Measurements from ENCODE around the gene CERS6. TPM values are rescaled to one million over a fixed set of nuclear protein-coding genes. Genes with fewer than 3 reads are reported as not detected.

CERS6 gene
- total RNA-seq, 4 donors from 2014 or later = 35.7 to 60.6 (median 39.2) TPM

DNA sequence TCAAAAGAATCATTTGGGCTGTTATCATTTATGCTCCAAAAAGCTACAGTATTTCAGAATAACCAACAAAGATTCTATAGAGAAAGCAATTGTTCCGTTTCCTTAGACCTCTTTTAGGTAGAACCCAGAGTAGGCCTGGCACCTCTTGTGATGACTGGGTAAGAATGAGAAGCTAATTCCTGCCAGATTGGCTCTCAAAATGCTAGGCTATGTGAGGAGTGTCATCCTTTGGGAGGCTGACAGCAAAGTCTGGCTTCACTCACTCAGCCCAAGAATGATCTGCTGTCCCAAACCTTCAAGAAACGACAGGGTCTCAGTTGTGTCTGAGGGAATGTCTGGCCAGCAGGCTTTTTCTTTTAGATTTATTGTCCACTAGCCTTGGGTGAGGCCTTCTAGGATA is 4.5 kb downstream of the CERS6 start:
- H3K27ac ChIP-seq = no peak overlapping the region
- peaks cover 4 to 12% of the 10 kb centered on the region in 2 donors for H3K4me1 ChIP-seq
- intact Hi-C loops (cut with DNase I) = no loop called here
- TF ChIP-seq POLR2A (IDR thresholded peaks at IDR 0.05) = no peak
- no peaks in the 10 kb centered on the region for H3K36me3 ChIP-seq
- no peaks in the 10 kb centered on the region for H3K9me3 ChIP-seq
- 71 to 73% methylated on average over 2 of the region's 2 CpGs for WGBS, 2 donors
- H3K4me3 ChIP-seq (replicated peaks in 1 of 3) = no peak overlapping the region
- no peak for DNase-seq
- no peaks in the 10 kb centered on the region for H3K27me3 ChIP-seq

- intact Hi-C loops (cut with DNase I) = no loop called here
Observed at GRCh38 chr2:168461178-168461941, 5.3 kb downstream of the CERS6 start.

GRCh38 chr2:168461942-168462331 is 5.9 kb downstream of the CERS6 start:
- no peaks in the 10 kb centered on the region for H3K9me3 ChIP-seq
- DNase-seq = no peak
- peaks cover 15 to 25% of the 10 kb centered on the region in 2 donors for H3K4me1 ChIP-seq
- no peak overlapping the region for H3K4me3 ChIP-seq (replicated peaks in 1 of 3)
- no peaks in the 10 kb centered on the region for H3K36me3 ChIP-seq
- H3K27me3 ChIP-seq = no peaks in the 10 kb centered on the region
- H3K27ac ChIP-seq = no peak overlapping the region
- TF ChIP-seq POLR2A (IDR thresholded peaks at IDR 0.05) (no peak), CTCF (IDR thresholded peaks at IDR 0.05) (no peak)
- WGBS, 2 donors = 95% methylated on average over 2 of the region's 2 CpGs
- intact Hi-C loops (cut with DNase I) = no loop called here

More at GRCh38 chr2:168461178-168461941, 5.3 kb downstream of the CERS6 start:
- Histone ChIP-seq H3K27ac (no peak overlapping the region), H3K27me3 (no peaks in the 10 kb centered on the region), H3K4me3 (replicated peaks in 1 of 3) (no peak overlapping the region), H3K4me1 (peaks cover 10 to 19% of the 10 kb centered on the region in 2 donors), H3K9me3 (no peaks in the 10 kb centered on the region), H3K36me3 (no peaks in the 10 kb centered on the region)
- TF ChIP-seq CTCF (IDR thresholded peaks at IDR 0.05) (no peak), POLR2A (IDR thresholded peaks at IDR 0.05) (no peak)
- DNase-seq = no peak
- 89 to 100% methylated on average over 2 of the region's 2 CpGs for WGBS, 2 donors

DNA sequence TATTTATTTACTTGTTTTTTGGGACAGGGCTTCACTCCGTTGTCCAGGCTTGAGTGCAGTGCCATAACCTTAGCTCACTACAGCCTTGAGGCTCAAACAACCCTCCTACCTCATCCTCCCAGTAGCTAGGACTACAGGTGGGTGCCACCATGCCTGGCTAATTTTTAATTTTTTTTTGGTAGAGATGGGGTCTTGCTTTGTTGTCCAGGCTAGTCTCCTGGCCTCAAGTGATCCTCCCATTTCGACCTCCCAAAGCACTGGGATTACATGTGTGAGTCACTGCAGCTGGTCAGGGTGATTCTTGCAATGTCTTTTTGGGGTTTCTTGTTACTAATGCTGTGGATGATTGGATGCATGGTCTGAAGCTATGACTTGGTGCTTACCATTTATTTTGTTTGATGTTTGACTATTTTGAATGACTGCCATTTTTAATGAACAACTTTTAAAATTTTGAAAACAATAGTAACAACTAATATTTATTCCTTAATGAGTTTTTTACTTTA is 6.5 kb downstream of the CERS6 start:
- peaks cover 20 to 28% of the 10 kb centered on the region in 2 donors for H3K4me1 ChIP-seq
- TF ChIP-seq POLR2A (IDR thresholded peaks at IDR 0.05) (no peak), CTCF (IDR thresholded peaks at IDR 0.05) (no peak)
- no peak for DNase-seq
- no peaks in the 10 kb centered on the region for H3K9me3 ChIP-seq
- H3K36me3 ChIP-seq = no peaks in the 10 kb centered on the region
- H3K4me3 ChIP-seq (replicated peaks in 1 of 3) = no peak overlapping the region
- H3K27me3 ChIP-seq = no peaks in the 10 kb centered on the region
- no peak overlapping the region for H3K27ac ChIP-seq
- 93 to 98% methylated on average over 2 of the region's 2 CpGs for WGBS, 2 donors
- intact Hi-C loops (cut with DNase I) = no loop called here

DNA sequence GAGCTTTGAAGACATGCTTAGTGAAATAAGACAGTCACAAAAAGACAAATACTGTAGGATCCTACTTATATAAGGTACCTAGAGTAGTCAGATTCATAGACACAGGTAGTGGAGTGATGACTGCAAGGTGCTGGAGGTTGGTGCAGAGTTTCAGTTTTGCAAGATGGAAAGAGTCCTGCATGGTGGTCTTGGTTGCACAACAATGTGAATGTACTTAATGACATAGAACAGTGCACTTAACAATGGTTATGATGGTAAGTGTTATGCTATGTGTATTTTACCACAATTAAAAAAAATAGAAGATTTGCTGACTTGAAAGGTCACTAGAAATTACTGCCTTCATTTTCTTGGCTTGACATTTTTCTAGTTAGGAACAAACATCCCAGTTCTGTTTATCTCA is 9.5 kb downstream of the CERS6 start:
- H3K27ac ChIP-seq = no peak overlapping the region
- intact Hi-C loops (cut with DNase I) = no loop called here
- peaks cover 24 to 28% of the 10 kb centered on the region in 2 donors for H3K4me1 ChIP-seq
- H3K4me3 ChIP-seq (replicated peaks in 1 of 3) = no peak overlapping the region
- H3K9me3 ChIP-seq = no peaks in the 10 kb centered on the region
- H3K36me3 ChIP-seq = no peaks in the 10 kb centered on the region
- H3K27me3 ChIP-seq = no peaks in the 10 kb centered on the region
- no peak for DNase-seq
- TF ChIP-seq POLR2A (IDR thresholded peaks at IDR 0.05) = no peak
- no peak for TF ChIP-seq CTCF (IDR thresholded peaks at IDR 0.05)

Measured in thyroid gland (tissue), 4 donors.